OCI-LY7 (cell line): ENCODE measurements around the gene LAMA3. TPM values are rescaled to one million over a fixed set of nuclear protein-coding genes. Genes with fewer than 3 reads are reported as not detected.

ENCODE experiments used
- BruUV-seq: library from RNA; stranded (reverse); fragments of 400-500 nt; replicated peaks from 2 replicates; lab custom pipeline; 2021; lab: Mats Ljungman, UMichigan
- CTCF ChIA-PET: fragments of 300-600 bp; sonication (Branson Sonifier 250); formaldehyde crosslinking; loops from one replicate; lab custom pipeline; 2022; ENCODE audit warnings: antibody characterized with exemption; ENCODE audit not compliant: unreplicated experiment; lab: Charles Lee
- POLR2A ChIA-PET: fragments of 300-600 bp; sonication (Branson Sonifier 250); formaldehyde crosslinking; loops from one replicate; lab custom pipeline; 2022; ENCODE audit warnings: antibody characterized with exemption; lab: Charles Lee
- DNase-seq: peaks from one replicate; pipeline ENCODE4 v3.0.0-alpha.2; 2015; ENCODE audit warnings: low spot score
- H2AFZ ChIP-seq: fragments of 200-600 bp; sonication (generic), shearing (Covaris generic); 2 replicates; pipeline ENCODE4 v1.6.1; 2014; ENCODE audit warnings: mild to moderate bottlenecking, antibody characterized with exemption, low read length, moderate library complexity
- H3K27ac ChIP-seq: fragments of 200-600 bp; sonication (generic); 2 replicates; pipeline ENCODE4 v1.5.1; 2014; ENCODE audit warnings: mixed run types, low read depth, mild to moderate bottlenecking, moderate library complexity, low read length, inconsistent platforms; ENCODE audit not compliant: poor library complexity, severe bottlenecking
- H3K36me3 ChIP-seq: fragments of 200-600 bp; sonication (generic); 2 replicates; pipeline ENCODE4 v1.6.1; 2014; ENCODE audit warnings: mild to moderate bottlenecking, antibody characterized with exemption, low read length, moderate library complexity, mixed read lengths; ENCODE audit not compliant: insufficient read depth
- H3K4me1 ChIP-seq: fragments of 200-600 bp; sonication (generic); 2 replicates; pipeline ENCODE4 v1.5.1; 2014; ENCODE audit warnings: mild to moderate bottlenecking, low read length; ENCODE audit not compliant: insufficient read depth, poor library complexity, severe bottlenecking
- H3K4me2 ChIP-seq: fragments of 200-600 bp; sonication (generic); 2 replicates; pipeline ENCODE4 v1.6.1; 2014; ENCODE audit warnings: mild to moderate bottlenecking, low read length
- H3K4me3 ChIP-seq: fragments of 200-600 bp; sonication (generic); 2 replicates; pipeline ENCODE4 v1.5.1; 2014; ENCODE audit warnings: mild to moderate bottlenecking, low read depth, low read length; ENCODE audit not compliant: poor library complexity, severe bottlenecking
- H3K79me2 ChIP-seq: fragments of 200-600 bp; sonication (generic); 2 replicates; pipeline ENCODE4 v1.6.1; 2016; ENCODE audit warnings: low read depth, mild to moderate bottlenecking, low read length, moderate library complexity, mixed read lengths; ENCODE audit not compliant: insufficient read depth
- H3K9me2 ChIP-seq: fragments of 200-600 bp; sonication (generic); 2 replicates; pipeline ENCODE4 v1.6.1; 2016; ENCODE audit warnings: mild to moderate bottlenecking, low read length, mixed read lengths; ENCODE audit not compliant: insufficient read depth
- H3K9me3 ChIP-seq: fragments of 200-600 bp; sonication (generic); 2 replicates; pipeline ENCODE4 v1.6.1; 2014; ENCODE audit warnings: mild to moderate bottlenecking, mixed run types, low read length, mixed read lengths
- H4K20me1 ChIP-seq: fragments of 200-600 bp; sonication (generic); 2 replicates; pipeline ENCODE4 v1.6.1; 2014; ENCODE audit warnings: mild to moderate bottlenecking, antibody characterized with exemption, low read length, moderate library complexity, mixed read lengths; ENCODE audit not compliant: insufficient read depth
- CTCF ChIP-seq: fragments of 200-600 bp; sonication (generic); conservative IDR thresholded peaks from 2 replicates; pipeline ENCODE4 v1.5.1; 2014; ENCODE audit warnings: mild to moderate bottlenecking, antibody characterized with exemption, low read length, moderate library complexity, mixed read lengths
- EZH2phosphoT487 ChIP-seq: fragments of 200-600 bp; sonication (generic); IDR thresholded peaks from 2 replicates; pipeline ENCODE4 v1.6.1; 2018; ENCODE audit warnings: low read depth, borderline replicate concordance, mild to moderate bottlenecking, mixed run types, antibody characterized with exemption, low read length, moderate library complexity, mixed read lengths
- intact Hi-C: fragments of 100-400 bp; cut with micrococcal nuclease; formaldehyde crosslinking; loops from one replicate; pipeline ENCODE4 v1.10.0; 2022; ENCODE audit not compliant: unreplicated experiment
- total RNA-seq, 2 experiments: library from RNA; depleted of rRNA in 1 of 2; stranded (reverse); fragments of >200 nt in 1 of 2; shearing (Covaris generic) in 1 of 2; gene quantifications; 2 replicates each; pipeline ENCODE4 v1.2.3, GENCODE V29; 2014 to 2022

LAMA3 gene
- total RNA-seq, 2 experiments from 2014 or later: 0.16 to 1.6 TPM

DNA sequence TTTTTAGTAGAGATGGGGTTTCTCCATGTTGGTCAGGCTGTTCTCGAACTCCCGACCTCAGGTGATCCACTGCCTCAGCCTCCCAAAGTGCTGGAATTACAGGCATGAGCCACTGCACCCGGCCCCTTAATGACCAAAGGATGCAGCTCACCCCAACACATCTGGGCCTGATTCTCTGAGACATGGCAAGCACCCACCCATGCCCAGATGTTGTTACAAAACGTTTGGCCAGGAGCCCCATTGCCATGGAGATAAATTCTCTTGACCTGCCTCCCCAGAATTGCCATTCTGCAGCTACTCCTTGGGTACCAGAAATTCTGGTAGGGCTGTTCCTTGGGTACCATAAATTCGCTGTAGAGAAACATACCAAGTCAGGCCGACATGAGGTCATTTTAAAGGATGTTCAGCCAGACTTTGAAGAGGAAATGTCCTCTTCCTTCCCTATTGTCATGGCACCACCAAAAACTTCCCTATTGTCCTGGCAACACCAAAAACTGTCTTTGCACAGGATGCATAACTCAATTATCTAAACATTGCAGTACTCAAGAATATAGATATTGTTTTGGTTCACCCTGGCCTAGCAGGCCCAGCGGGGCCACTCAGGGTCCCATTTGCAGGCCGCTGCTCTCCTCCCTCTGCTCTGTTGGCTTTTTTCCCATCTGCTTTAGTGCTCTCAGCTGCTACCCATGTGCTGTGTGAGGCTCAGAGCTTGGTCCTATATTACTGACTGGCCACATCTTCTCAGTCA is 164.4 kb downstream of the LAMA3 start:
- no peak overlapping the region for H2AFZ ChIP-seq
- no peaks in the 10 kb centered on the region for H4K20me1 ChIP-seq
- no peaks in the 10 kb centered on the region for H3K9me3 ChIP-seq
- DNase-seq: no peak
- no peaks in the 10 kb centered on the region for H3K36me3 ChIP-seq
- no peak overlapping the region for H3K27ac ChIP-seq
- POLR2A ChIA-PET: interaction anchor here (1.3 kb wide), 1 partner anchor 10 kb away, joined by 5 read pairs; no protein-coding TSS in a partner anchor
- H3K4me3 ChIP-seq: no peak overlapping the region
- H3K4me1 ChIP-seq: peaks cover 25% of the 10 kb centered on the region
- no TSS peak for BruUV-seq
- CTCF ChIA-PET: no interaction called here
- no peaks in the 10 kb centered on the region for H3K9me2 ChIP-seq
- intact Hi-C loops: no loop called here
- no peaks in the 10 kb centered on the region for H3K79me2 ChIP-seq
- H3K4me2 ChIP-seq: no peak overlapping the region
- no peak for TF ChIP-seq EZH2phosphoT487
- TF ChIP-seq CTCF: no peak

DNA sequence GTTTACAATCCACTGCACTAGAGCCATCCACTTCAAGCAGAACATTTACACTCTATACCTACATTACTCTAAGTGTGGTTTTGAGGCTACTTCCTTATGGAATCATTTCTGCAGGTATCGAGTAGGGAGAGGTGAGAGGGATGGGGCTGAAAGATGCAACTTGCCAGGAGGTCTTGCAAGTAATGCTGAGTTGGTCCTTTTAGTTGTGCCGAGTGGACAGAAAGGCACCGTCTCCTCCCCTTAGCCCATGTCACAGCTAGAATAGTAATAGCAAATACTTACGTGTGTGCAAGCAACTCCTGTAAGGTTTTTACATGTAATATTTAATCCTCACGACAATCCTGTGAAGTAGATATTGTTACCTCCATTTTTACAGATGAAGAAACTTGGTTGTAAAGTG is 166.5 kb downstream of the LAMA3 start:
- no peaks in the 10 kb centered on the region for H3K9me3 ChIP-seq
- H3K36me3 ChIP-seq: no peaks in the 10 kb centered on the region
- H3K4me1 ChIP-seq: peaks cover 23% of the 10 kb centered on the region
- no peak overlapping the region for H3K4me2 ChIP-seq
- H3K9me2 ChIP-seq: no peaks in the 10 kb centered on the region
- DNase-seq: no peak
- H3K27ac ChIP-seq: no peak overlapping the region
- TF ChIP-seq CTCF (no peak), EZH2phosphoT487 (no peak)
- H3K79me2 ChIP-seq: no peaks in the 10 kb centered on the region
- ChIA-PET CTCF (interaction anchor here (1.1 kb wide), 1 partner anchor 32 kb away, joined by 3 read pairs; no protein-coding TSS in a partner anchor), POLR2A (interaction anchor here (0.7 to 1.4 kb wide), 3 partner anchors 10 to 18 kb away, joined by 3 to 4 read pairs (median 3); no protein-coding TSS in a partner anchor)
- intact Hi-C loops: no loop called here
- no TSS peak for BruUV-seq
- no peaks in the 10 kb centered on the region for H4K20me1 ChIP-seq
- H2AFZ ChIP-seq: no peak overlapping the region
- no peak overlapping the region for H3K4me3 ChIP-seq
